WTC11 (cell line): ENCODE measurements around the gene CACNG7. TPM values are rescaled to one million over a fixed set of nuclear protein-coding genes. Genes with fewer than 3 reads are reported as not detected.

ENCODE experiments used
- ATAC-seq: fragments of 200-7000 bp; cut with Tn5 transposase; 2 replicates; pipeline ENCODE4 v1.10.0; 2021; ENCODE audit warnings: mild to moderate bottlenecking, moderate library complexity
- CTCF ChIA-PET: fragments of 300-600 bp; sonication (Branson Sonifier 250); formaldehyde crosslinking; loops from one replicate; lab custom pipeline; 2021; ENCODE audit warnings: antibody characterized with exemption; lab: Charles Lee
- POLR2A ChIA-PET: fragments of 350-600 bp; sonication (Branson Sonifier 250); formaldehyde crosslinking; loops from one replicate; lab custom pipeline; 2021; ENCODE audit warnings: antibody characterized with exemption; lab: Charles Lee
- DNase-seq: peaks from one replicate; pipeline ENCODE4 v3.0.0; 2021; ENCODE audit warnings: low spot score
- H3K27ac Mint-ChIP-seq: 2 replicates; pipeline ENCODE4 v1.8.0; 2021; ENCODE audit warnings: mixed read lengths
- H3K27me3 Mint-ChIP-seq: 2 replicates; pipeline ENCODE4 v1.8.0; 2021; ENCODE audit warnings: low read depth, mild to moderate bottlenecking, moderate library complexity, mixed read lengths
- H3K36me3 Mint-ChIP-seq: 2 replicates; pipeline ENCODE4 v1.8.0; 2021; ENCODE audit warnings: mixed read lengths
- H3K4me1 Mint-ChIP-seq: 2 replicates; pipeline ENCODE4 v1.8.0; 2022; ENCODE audit warnings: mixed read lengths
- H3K4me3 Mint-ChIP-seq: 2 replicates; pipeline ENCODE4 v1.8.0; 2021; ENCODE audit warnings: mild to moderate bottlenecking, moderate library complexity, mixed read lengths
- H3K9me3 Mint-ChIP-seq: 2 replicates; pipeline ENCODE4 v1.8.0; 2021; ENCODE audit warnings: mixed read lengths
- CREM ChIP-seq: sonication (generic); formaldehyde crosslinking; IDR thresholded peaks from 2 replicates; pipeline ENCODE4 v1.8.1; 2022; ENCODE audit warnings: mild to moderate bottlenecking, missing genetic modification reagents, moderate library complexity
- CTCF ChIP-seq: fragments of 200-600 bp; IDR thresholded peaks from 2 replicates; pipeline ENCODE4 v1.8.0; 2022; ENCODE audit warnings: antibody characterized with exemption
- EMX1 ChIP-seq: fragments of 250-450 bp; sonication (Bioruptor Pico); IDR thresholded peaks from 2 replicates; pipeline ENCODE4 v1.8.0; 2021; ENCODE audit warnings: mild to moderate bottlenecking
- ESRRA ChIP-seq: sonication (generic); formaldehyde crosslinking; IDR thresholded peaks from 2 replicates; pipeline ENCODE4 v1.8.1; 2022; ENCODE audit warnings: mild to moderate bottlenecking, missing genetic modification reagents, borderline replicate concordance
- ETV6 ChIP-seq: sonication (generic); formaldehyde crosslinking; IDR thresholded peaks from 2 replicates; pipeline ENCODE4 v1.8.1; 2022; ENCODE audit warnings: mild to moderate bottlenecking, missing genetic modification reagents
- FOXJ3 ChIP-seq: sonication (generic); formaldehyde crosslinking; IDR thresholded peaks from 2 replicates; pipeline ENCODE4 v1.9.0; 2021; ENCODE audit warnings: missing genetic modification reagents, mild to moderate bottlenecking, borderline replicate concordance
- KAT7 ChIP-seq: sonication (generic); formaldehyde crosslinking; IDR thresholded peaks from 2 replicates; pipeline ENCODE4 v1.8.1; 2023; ENCODE audit warnings: missing genetic modification reagents, mild to moderate bottlenecking, borderline replicate concordance
- MYBL2 ChIP-seq: sonication (generic); formaldehyde crosslinking; IDR thresholded peaks from 2 replicates; pipeline ENCODE4 v1.8.1; 2023; ENCODE audit warnings: mild to moderate bottlenecking, moderate library complexity, missing genetic modification reagents
- NFE2L1 ChIP-seq: sonication (generic); formaldehyde crosslinking; IDR thresholded peaks from 2 replicates; pipeline ENCODE4 v1.8.1; 2023; ENCODE audit warnings: missing genetic modification reagents
- NR1H2 ChIP-seq: sonication (generic); formaldehyde crosslinking; IDR thresholded peaks from 2 replicates; pipeline ENCODE4 v1.9.0; 2021; ENCODE audit warnings: mild to moderate bottlenecking, moderate library complexity, missing genetic modification reagents
- NR3C1 ChIP-seq: sonication (generic); formaldehyde crosslinking; conservative IDR thresholded peaks from 2 replicates; pipeline ENCODE4 v1.8.1; 2023; ENCODE audit warnings: low read depth, mild to moderate bottlenecking, missing genetic modification reagents
- SMAD3 ChIP-seq: sonication (generic); formaldehyde crosslinking; IDR thresholded peaks from 2 replicates; pipeline ENCODE4 v1.8.0; 2022; ENCODE audit warnings: missing genetic modification reagents, mild to moderate bottlenecking, borderline replicate concordance
- STAT6 ChIP-seq: sonication (generic); formaldehyde crosslinking; conservative IDR thresholded peaks from 2 replicates; pipeline ENCODE4 v1.8.1; 2023; ENCODE audit warnings: mild to moderate bottlenecking, low read depth, missing genetic modification reagents, moderate library complexity
- ZNF121 ChIP-seq: sonication (generic); formaldehyde crosslinking; IDR thresholded peaks from 2 replicates; pipeline ENCODE4 v1.8.0; 2023; ENCODE audit warnings: missing genetic modification reagents
- ZNF396 ChIP-seq: fragments of 250-450 bp; sonication (Bioruptor Pico); IDR thresholded peaks from 2 replicates; pipeline ENCODE4 v1.8.0; 2021; ENCODE audit warnings: mild to moderate bottlenecking, moderate library complexity, borderline replicate concordance
- ZNF423 ChIP-seq: fragments of 250-450 bp; sonication (Bioruptor Pico); IDR thresholded peaks from 2 replicates; pipeline ENCODE4 v2.1.2; 2022; ENCODE audit warnings: mild to moderate bottlenecking, moderate library complexity
- ZNF512 ChIP-seq: sonication (generic); formaldehyde crosslinking; IDR thresholded peaks from 2 replicates; pipeline ENCODE4 v1.8.1; 2022; ENCODE audit warnings: missing genetic modification reagents, borderline replicate concordance
- ZNF671 ChIP-seq: fragments of 250-450 bp; sonication (Bioruptor Pico); IDR thresholded peaks from 2 replicates; pipeline ENCODE4 v1.8.0; 2021; ENCODE audit warnings: mild to moderate bottlenecking
- total RNA-seq: library from RNA; stranded (reverse); gene quantifications from 3 replicates; pipeline ENCODE4 v1.2.3, GENCODE V29; 2021
- TF ChIP-seq, protein P1 (sequence below): sonication (generic); formaldehyde crosslinking; IDR thresholded peaks from 2 replicates; pipeline ENCODE4 v1.8.0; 2023; ENCODE audit warnings: missing genetic modification reagents
- TF ChIP-seq, protein P2 (sequence below): fragments of 250-450 bp; sonication (Bioruptor Pico); IDR thresholded peaks from 2 replicates; pipeline ENCODE4 v1.9.0; 2021; ENCODE audit warnings: mild to moderate bottlenecking, borderline replicate concordance
- TF ChIP-seq, protein P3 (sequence below): sonication (generic); formaldehyde crosslinking; IDR thresholded peaks from 2 replicates; pipeline ENCODE4 v1.8.0; 2022; ENCODE audit warnings: missing genetic modification reagents
- TF ChIP-seq, protein P4 (sequence below): fragments of 250-450 bp; sonication (Bioruptor Pico); IDR thresholded peaks from 2 replicates; pipeline ENCODE4 v1.8.0; 2021; ENCODE audit warnings: mild to moderate bottlenecking

Gene CACNG7
- total RNA-seq, 1 experiment from 2014 or later = 33.3 TPM

GRCh38 chr19:53917356-53917755, 8.3 kb downstream of the CACNG7 start:
- no peak overlapping the region for H3K27ac Mint-ChIP-seq
- POLR2A ChIA-PET = no interaction called here

DNA sequence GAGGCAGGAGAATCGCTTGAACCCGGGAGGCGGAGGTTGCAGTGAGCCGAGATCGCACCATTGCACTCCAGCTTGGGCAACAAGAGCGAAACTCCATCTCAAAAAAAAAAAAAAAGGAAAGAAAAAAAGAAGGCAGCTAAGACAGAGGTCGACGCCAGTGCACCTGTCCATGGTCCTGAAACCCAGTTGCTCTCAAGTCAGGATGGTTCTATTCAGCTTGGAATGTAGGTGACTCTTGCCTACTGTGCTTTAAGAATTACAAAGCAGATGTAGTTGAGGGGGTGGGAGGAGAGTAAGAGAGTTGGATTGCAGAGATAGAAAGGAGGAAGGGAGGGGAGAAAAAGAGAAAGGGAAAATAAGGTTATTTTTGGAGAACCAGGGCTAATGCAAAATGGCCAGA, 18.7 kb downstream of the CACNG7 start:
- Mint-ChIP-seq H3K36me3 (peaks cover 57% of the 10 kb centered on the region), H3K4me3 (no peak overlapping the region), H3K27ac (peak overlapping the region; percentile 7), H3K27me3 (no peaks in the 10 kb centered on the region), H3K9me3 (peaks cover 7% of the 10 kb centered on the region; the same call in 1 of the 2 replicates), H3K4me1 (peaks cover 6% of the 10 kb centered on the region)
- DNase-seq = peak; percentile 88
- POLR2A ChIA-PET = interaction anchor here (1.0 to 1.5 kb wide), 3 partner anchors 14 to 20 kb away, joined by 3 to 6 read pairs (median 3); no protein-coding TSS in a partner anchor
- ATAC-seq = peak; percentile 94
- CTCF ChIA-PET = interaction anchor here (0.7 to 2.8 kb wide), 7 partner anchors 15 to 135 kb away, joined by 3 to 42 read pairs (median 4); no protein-coding TSS in a partner anchor
- TF ChIP-seq CTCF = no peak
- no peak for TF ChIP-seq ZNF423 (CRISPR knock-in tag)
- TF ChIP-seq STAT6 (CRISPR knock-in tag) = no peak
- no peak for TF ChIP-seq ZNF512
- TF ChIP-seq SMAD3 = no peak
- no peak for TF ChIP-seq ESRRA
- 0 out of 2 replicates have a peak, but pooled peaks have one; percentile 43 for TF ChIP-seq ETV6 (CRISPR knock-in tag)
- TF ChIP-seq, protein P1, sequence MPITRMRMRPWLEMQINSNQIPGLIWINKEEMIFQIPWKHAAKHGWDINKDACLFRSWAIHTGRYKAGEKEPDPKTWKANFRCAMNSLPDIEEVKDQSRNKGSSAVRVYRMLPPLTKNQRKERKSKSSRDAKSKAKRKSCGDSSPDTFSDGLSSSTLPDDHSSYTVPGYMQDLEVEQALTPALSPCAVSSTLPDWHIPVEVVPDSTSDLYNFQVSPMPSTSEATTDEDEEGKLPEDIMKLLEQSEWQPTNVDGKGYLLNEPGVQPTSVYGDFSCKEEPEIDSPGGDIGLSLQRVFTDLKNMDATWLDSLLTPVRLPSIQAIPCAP (CRISPR knock-in tag) = no peak
- TF ChIP-seq, protein P2, sequence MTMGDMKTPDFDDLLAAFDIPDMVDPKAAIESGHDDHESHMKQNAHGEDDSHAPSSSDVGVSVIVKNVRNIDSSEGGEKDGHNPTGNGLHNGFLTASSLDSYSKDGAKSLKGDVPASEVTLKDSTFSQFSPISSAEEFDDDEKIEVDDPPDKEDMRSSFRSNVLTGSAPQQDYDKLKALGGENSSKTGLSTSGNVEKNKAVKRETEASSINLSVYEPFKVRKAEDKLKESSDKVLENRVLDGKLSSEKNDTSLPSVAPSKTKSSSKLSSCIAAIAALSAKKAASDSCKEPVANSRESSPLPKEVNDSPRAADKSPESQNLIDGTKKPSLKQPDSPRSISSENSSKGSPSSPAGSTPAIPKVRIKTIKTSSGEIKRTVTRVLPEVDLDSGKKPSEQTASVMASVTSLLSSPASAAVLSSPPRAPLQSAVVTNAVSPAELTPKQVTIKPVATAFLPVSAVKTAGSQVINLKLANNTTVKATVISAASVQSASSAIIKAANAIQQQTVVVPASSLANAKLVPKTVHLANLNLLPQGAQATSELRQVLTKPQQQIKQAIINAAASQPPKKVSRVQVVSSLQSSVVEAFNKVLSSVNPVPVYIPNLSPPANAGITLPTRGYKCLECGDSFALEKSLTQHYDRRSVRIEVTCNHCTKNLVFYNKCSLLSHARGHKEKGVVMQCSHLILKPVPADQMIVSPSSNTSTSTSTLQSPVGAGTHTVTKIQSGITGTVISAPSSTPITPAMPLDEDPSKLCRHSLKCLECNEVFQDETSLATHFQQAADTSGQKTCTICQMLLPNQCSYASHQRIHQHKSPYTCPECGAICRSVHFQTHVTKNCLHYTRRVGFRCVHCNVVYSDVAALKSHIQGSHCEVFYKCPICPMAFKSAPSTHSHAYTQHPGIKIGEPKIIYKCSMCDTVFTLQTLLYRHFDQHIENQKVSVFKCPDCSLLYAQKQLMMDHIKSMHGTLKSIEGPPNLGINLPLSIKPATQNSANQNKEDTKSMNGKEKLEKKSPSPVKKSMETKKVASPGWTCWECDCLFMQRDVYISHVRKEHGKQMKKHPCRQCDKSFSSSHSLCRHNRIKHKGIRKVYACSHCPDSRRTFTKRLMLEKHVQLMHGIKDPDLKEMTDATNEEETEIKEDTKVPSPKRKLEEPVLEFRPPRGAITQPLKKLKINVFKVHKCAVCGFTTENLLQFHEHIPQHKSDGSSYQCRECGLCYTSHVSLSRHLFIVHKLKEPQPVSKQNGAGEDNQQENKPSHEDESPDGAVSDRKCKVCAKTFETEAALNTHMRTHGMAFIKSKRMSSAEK = no peak

More at GRCh38 chr19:53917356-53917755, 8.3 kb downstream of the CACNG7 start:
- TF ChIP-seq NR1H2 (CRISPR knock-in tag) (no peak), ZNF396 (CRISPR knock-in tag) (no peak), NR3C1 (CRISPR knock-in tag) (no peak), FOXJ3 (CRISPR knock-in tag) (no peak), KAT7 (CRISPR knock-in tag) (no peak), MYBL2 (CRISPR knock-in tag) (no peak), ZNF423 (CRISPR knock-in tag) (no peak), ZNF671 (no peak), NFE2L1 (CRISPR knock-in tag) (no peak), ZNF121 (no peak), EMX1 (CRISPR knock-in tag) (no peak), CREM (CRISPR knock-in tag) (no peak)
- TF ChIP-seq, protein P3, sequence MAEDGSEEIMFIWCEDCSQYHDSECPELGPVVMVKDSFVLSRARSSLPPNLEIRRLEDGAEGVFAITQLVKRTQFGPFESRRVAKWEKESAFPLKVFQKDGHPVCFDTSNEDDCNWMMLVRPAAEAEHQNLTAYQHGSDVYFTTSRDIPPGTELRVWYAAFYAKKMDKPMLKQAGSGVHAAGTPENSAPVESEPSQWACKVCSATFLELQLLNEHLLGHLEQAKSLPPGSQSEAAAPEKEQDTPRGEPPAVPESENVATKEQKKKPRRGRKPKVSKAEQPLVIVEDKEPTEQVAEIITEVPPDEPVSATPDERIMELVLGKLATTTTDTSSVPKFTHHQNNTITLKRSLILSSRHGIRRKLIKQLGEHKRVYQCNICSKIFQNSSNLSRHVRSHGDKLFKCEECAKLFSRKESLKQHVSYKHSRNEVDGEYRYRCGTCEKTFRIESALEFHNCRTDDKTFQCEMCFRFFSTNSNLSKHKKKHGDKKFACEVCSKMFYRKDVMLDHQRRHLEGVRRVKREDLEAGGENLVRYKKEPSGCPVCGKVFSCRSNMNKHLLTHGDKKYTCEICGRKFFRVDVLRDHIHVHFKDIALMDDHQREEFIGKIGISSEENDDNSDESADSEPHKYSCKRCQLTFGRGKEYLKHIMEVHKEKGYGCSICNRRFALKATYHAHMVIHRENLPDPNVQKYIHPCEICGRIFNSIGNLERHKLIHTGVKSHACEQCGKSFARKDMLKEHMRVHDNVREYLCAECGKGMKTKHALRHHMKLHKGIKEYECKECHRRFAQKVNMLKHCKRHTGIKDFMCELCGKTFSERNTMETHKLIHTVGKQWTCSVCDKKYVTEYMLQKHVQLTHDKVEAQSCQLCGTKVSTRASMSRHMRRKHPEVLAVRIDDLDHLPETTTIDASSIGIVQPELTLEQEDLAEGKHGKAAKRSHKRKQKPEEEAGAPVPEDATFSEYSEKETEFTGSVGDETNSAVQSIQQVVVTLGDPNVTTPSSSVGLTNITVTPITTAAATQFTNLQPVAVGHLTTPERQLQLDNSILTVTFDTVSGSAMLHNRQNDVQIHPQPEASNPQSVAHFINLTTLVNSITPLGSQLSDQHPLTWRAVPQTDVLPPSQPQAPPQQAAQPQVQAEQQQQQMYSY (CRISPR knock-in tag) = no peak
- TF ChIP-seq, protein P4, sequence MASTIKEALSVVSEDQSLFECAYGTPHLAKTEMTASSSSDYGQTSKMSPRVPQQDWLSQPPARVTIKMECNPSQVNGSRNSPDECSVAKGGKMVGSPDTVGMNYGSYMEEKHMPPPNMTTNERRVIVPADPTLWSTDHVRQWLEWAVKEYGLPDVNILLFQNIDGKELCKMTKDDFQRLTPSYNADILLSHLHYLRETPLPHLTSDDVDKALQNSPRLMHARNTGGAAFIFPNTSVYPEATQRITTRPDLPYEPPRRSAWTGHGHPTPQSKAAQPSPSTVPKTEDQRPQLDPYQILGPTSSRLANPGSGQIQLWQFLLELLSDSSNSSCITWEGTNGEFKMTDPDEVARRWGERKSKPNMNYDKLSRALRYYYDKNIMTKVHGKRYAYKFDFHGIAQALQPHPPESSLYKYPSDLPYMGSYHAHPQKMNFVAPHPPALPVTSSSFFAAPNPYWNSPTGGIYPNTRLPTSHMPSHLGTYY = no peak
- CTCF ChIA-PET = interaction anchor here (1.3 to 1.5 kb wide), 2 partner anchors 11 to 30 kb away, joined by 3 to 7 read pairs; no protein-coding TSS in a partner anchor
- Mint-ChIP-seq H3K9me3 (no peaks in the 10 kb centered on the region), H3K36me3 (peaks cover 46% of the 10 kb centered on the region), H3K27me3 (peaks cover 2% of the 10 kb centered on the region), H3K4me3 (no peak overlapping the region), H3K4me1 (peaks cover 2% of the 10 kb centered on the region)
- no peak for DNase-seq
- no peak for ATAC-seq
